Measurements from ENCODE around the gene LCN15.
"Not testable (repeated sequence)": the region's sequence is repeated elsewhere in the genome, so short reads cannot be mapped to it uniquely, and the experiment has no call there.

The LCN15 gene

GRCh38 chr9:136764301-136764891 is at the start of gene LCN15:
TSS of gene LCN15 (minus strand) at chr9:136764518. CDS start at chr9:136764488, 30 bp downstream.
- DNase-seq (ENCODE audit: low read depth), result no peak

- no peak for DNase-seq (ENCODE audit: low read depth)
Observed at GRCh38 chr9:136808806-136809158, 44.5 kb upstream of the LCN15 start.

GRCh38 chr9:136808075-136808805 is 43.9 kb upstream of the LCN15 start:
- DNase-seq (ENCODE audit: low read depth), result no peak

GRCh38 chr9:136807281-136808074 is 43.2 kb upstream of the LCN15 start, which contains the start of gene RABL6:
TSS of gene RABL6 (plus strand) at chr9:136807948. CDS start at chr9:136808197, 249 bp downstream.
- peak; percentile 49 for DNase-seq (ENCODE audit: low read depth)

GRCh38 chr9:136806631-136807201 is 42.4 kb upstream of the LCN15 start:
- DNase-seq (ENCODE audit: low read depth), result no peak

- no peak for DNase-seq (ENCODE audit: low read depth)
Observed at GRCh38 chr9:136806067-136806466, 41.7 kb upstream of the LCN15 start.

GRCh38 chr9:136805207-136805740 is 41.0 kb upstream of the LCN15 start:
- DNase-seq (ENCODE audit: low read depth), result no peak

- DNase-seq (ENCODE audit: low read depth), result no peak
Observed at GRCh38 chr9:136804509-136805206, 40.3 kb upstream of the LCN15 start.

GRCh38 chr9:136803551-136804508 is 39.5 kb upstream of the LCN15 start:
- DNase-seq (ENCODE audit: low read depth), result no peak

- DNase-seq (ENCODE audit: low read depth), result not testable (repeated sequence)
Observed at GRCh38 chr9:136803009-136803550, 38.8 kb upstream of the LCN15 start.

- DNase-seq (ENCODE audit: low read depth), result no peak
Observed at GRCh38 chr9:136802321-136802720, 38.0 kb upstream of the LCN15 start.

- no peak for DNase-seq (ENCODE audit: low read depth)
Observed at GRCh38 chr9:136799854-136800657, 35.7 kb upstream of the LCN15 start.

GRCh38 chr9:136799079-136799853 is 34.9 kb upstream of the LCN15 start:
- no peak for DNase-seq (ENCODE audit: low read depth)

- no peak for DNase-seq (ENCODE audit: low read depth)
Observed at GRCh38 chr9:136798708-136799078, 34.4 kb upstream of the LCN15 start.

- not testable (repeated sequence) for DNase-seq (ENCODE audit: low read depth)
Observed at GRCh38 chr9:136796775-136797347, 32.5 kb upstream of the LCN15 start.

- DNase-seq (ENCODE audit: low read depth), result no peak
Observed at GRCh38 chr9:136796238-136796774, 32.0 kb upstream of the LCN15 start, which contains the start of gene CCDC183. TSS of gene CCDC183 (plus strand) at chr9:136796338. CDS start at chr9:136796398, 60 bp downstream.

GRCh38 chr9:136795000-136795348 is 30.7 kb upstream of the LCN15 start:
- no peak for DNase-seq (ENCODE audit: low read depth)
